ENCODE results near the gene FGF14. TPM values are rescaled to one million over a fixed set of nuclear protein-coding genes. Genes with fewer than 3 reads are reported as not detected.
"Not testable (repeated sequence)": the region's sequence is repeated elsewhere in the genome, so short reads cannot be mapped to it uniquely, and the experiment has no call there.

Gene FGF14
- total RNA-seq, 4 donors from 2014 or later: 0.12 to 3.5 (median 1.3) TPM

DNA sequence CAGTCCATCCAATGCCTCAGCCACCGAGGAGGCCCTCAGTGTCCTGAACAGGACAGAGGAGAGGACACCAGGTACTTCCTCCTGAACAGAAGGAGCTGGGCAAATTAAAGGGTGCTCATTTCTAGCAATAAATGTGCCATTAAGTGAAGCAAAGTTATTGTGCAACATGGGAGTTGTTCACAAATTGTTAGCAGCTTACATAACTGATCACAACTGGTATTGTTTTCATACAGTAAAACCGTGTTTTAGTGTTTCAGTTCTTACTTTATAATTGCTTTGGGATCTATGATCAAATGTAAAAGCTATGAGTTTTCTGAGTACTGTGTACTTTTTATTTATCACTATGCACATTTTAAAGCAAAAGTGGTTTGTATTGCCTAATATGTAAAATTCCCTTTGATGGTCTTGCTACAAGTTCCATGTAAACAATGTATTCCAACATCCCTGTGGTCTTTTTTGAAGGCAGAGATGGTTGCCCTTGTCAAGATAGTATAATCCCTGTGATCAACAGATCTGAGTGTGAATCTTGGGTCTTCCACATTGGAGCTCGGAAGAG lies 263.1 kb downstream of the FGF14 start:
- ATAC-seq (ENCODE audit: low FRiP score) (no peak), DNase-seq (ENCODE audit: low spot score) (no peak)
- TF ChIP-seq, protein P1, sequence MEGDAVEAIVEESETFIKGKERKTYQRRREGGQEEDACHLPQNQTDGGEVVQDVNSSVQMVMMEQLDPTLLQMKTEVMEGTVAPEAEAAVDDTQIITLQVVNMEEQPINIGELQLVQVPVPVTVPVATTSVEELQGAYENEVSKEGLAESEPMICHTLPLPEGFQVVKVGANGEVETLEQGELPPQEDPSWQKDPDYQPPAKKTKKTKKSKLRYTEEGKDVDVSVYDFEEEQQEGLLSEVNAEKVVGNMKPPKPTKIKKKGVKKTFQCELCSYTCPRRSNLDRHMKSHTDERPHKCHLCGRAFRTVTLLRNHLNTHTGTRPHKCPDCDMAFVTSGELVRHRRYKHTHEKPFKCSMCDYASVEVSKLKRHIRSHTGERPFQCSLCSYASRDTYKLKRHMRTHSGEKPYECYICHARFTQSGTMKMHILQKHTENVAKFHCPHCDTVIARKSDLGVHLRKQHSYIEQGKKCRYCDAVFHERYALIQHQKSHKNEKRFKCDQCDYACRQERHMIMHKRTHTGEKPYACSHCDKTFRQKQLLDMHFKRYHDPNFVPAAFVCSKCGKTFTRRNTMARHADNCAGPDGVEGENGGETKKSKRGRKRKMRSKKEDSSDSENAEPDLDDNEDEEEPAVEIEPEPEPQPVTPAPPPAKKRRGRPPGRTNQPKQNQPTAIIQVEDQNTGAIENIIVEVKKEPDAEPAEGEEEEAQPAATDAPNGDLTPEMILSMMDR (IDR thresholded peaks at IDR 0.05): no peak

- not testable (repeated sequence) for DNase-seq (ENCODE audit: low spot score); ATAC-seq (ENCODE audit: low FRiP score)
Measured at GRCh38 chr13:102137904-102138303, 263.9 kb downstream of the FGF14 start.

DNA sequence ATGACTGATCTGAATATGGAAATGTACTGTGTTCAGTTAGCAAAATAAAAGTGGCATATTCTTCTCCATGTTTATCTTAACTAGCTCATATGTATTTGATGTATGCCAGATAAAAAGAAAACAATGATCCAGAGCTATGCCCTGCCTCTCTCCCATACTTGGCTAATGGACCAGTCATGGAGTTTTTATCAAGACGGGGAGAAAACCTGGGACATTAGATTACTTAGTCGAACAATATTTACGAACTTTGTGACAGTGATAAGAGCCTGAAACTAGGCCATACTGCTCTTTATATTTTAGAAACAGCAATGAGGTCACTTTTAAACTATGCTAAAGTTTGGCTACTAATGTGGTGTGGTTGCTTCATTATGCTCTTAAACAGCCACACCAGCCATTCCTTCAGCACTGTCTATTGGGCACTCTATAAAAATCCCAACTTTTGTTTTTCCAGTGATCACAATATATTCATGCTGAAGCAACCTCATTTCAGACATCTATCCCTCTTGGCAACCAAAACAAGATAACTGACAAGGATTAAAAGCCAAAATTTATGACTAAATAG lies 265.0 kb downstream of the FGF14 start:
- ATAC-seq (ENCODE audit: low FRiP score) (no peak), DNase-seq (ENCODE audit: low spot score) (no peak)
- TF ChIP-seq, protein P1 (IDR thresholded peaks at IDR 0.05): no peak

GRCh38 chr13:102132777-102133295 lies 269.0 kb downstream of the FGF14 start:
- ATAC-seq (ENCODE audit: low FRiP score): no peak
- DNase-seq (ENCODE audit: low spot score): no peak
- TF ChIP-seq, protein P1 (IDR thresholded peaks at IDR 0.05): no peak

DNA sequence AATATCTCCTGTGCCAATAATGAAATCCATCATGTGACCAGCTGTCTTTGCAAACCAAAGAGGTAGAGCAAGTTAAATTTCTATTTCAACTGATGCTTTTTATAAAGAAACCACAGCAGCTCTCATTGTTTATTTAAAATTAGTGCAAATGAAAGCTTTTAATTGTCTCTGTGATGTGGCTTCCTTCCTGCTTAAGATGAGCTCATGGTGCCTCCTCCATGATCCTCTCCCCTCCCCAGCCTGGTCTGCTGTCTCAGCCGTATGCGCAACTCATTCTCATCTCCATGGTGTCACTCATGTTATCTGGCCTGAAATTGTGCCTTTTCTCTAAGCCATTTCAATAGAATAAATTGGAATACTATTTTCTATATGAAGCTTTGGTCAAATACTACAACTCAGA lies 270.6 kb downstream of the FGF14 start:
- ATAC-seq (ENCODE audit: low FRiP score): no peak
- TF ChIP-seq, protein P1 (IDR thresholded peaks at IDR 0.05): no peak
- DNase-seq (ENCODE audit: low spot score): no peak

GRCh38 chr13:102128216-102128810 lies 273.5 kb downstream of the FGF14 start:
- TF ChIP-seq, protein P1 (IDR thresholded peaks at IDR 0.05): no peak
- ATAC-seq (ENCODE audit: low FRiP score) (no peak), DNase-seq (ENCODE audit: low spot score) (no peak)

GRCh38 chr13:102127153-102127552 lies 274.7 kb downstream of the FGF14 start:
- ATAC-seq (ENCODE audit: low FRiP score): no peak
- TF ChIP-seq, protein P1 (IDR thresholded peaks at IDR 0.05): no peak
- DNase-seq (ENCODE audit: low spot score): no peak

Data from omental fat pad (tissue), 4 donors.